HUES6 (cell line): ENCODE results near the gene TCEAL9.

Source experiments
- H3K27ac ChIP-seq: 2 replicates; pipeline ENCODE4 v1.7.0; 2013; ENCODE audit warnings: low read depth, mild to moderate bottlenecking, low read length, inconsistent platforms
- H3K27me3 ChIP-seq: 2 replicates; pipeline ENCODE4 v1.6.1; 2013; ENCODE audit warnings: low read length; ENCODE audit not compliant: control insufficient read depth, insufficient read depth
- H3K36me3 ChIP-seq: 2 replicates; pipeline ENCODE4 v1.6.1; 2013; ENCODE audit warnings: low read length; ENCODE audit not compliant: control insufficient read depth, insufficient read depth
- H3K4me1 ChIP-seq: 2 replicates; pipeline ENCODE4 v1.6.1; 2013; ENCODE audit warnings: low read length; ENCODE audit not compliant: control insufficient read depth, insufficient read depth
- H3K4me3 ChIP-seq: 2 replicates; pipeline ENCODE4 v1.5.1; 2013; ENCODE audit warnings: low read depth, low read length
- H3K9ac ChIP-seq: one replicate; pipeline ENCODE4 v1.6.1; 2013; ENCODE audit warnings: mild to moderate bottlenecking, low read length
- H3K9me3 ChIP-seq: 2 replicates; pipeline ENCODE4 v1.6.1; 2013; ENCODE audit warnings: low read depth, low read length; ENCODE audit not compliant: control insufficient read depth, insufficient read depth

The TCEAL9 gene

GRCh38 chrX:103396660-103397059, 40.4 kb downstream of the TCEAL9 start:
- no peaks in the 10 kb centered on the region for H3K9me3 ChIP-seq
- H3K9ac ChIP-seq: no peak overlapping the region
- H3K4me1 ChIP-seq: peaks cover 10% of the 10 kb centered on the region; the same call in 1 of the 2 replicates
- H3K36me3 ChIP-seq: no peaks in the 10 kb centered on the region
- peaks cover 53% of the 10 kb centered on the region for H3K27me3 ChIP-seq
- H3K4me3 ChIP-seq: no peak overlapping the region
- no peak overlapping the region for H3K27ac ChIP-seq

DNA sequence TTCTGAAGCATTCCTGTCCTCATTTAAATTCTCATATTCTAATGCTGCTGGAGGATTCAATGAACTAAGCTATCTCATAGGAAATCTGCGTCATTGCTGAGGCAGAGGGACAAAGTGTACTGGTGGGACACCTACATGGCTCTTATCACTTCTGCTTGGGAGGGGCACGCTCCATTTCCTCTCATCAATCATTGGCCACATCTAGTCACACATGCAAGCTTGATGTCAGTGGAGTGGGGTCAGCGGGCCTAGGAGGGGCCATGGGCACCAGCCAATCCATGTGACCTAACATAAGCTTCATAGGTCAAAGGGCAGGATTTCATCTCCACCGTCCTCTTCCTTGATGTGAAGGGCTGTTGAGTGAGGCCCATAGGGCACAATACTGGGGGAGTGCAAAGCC, 41.4 kb downstream of the TCEAL9 start:
- no peak overlapping the region for H3K27ac ChIP-seq
- H3K9ac ChIP-seq: no peak overlapping the region
- no peak overlapping the region for H3K4me3 ChIP-seq
- peaks cover 10% of the 10 kb centered on the region; the same call in 1 of the 2 replicates for H3K4me1 ChIP-seq
- H3K27me3 ChIP-seq: peaks cover 63% of the 10 kb centered on the region
- H3K9me3 ChIP-seq: no peaks in the 10 kb centered on the region
- H3K36me3 ChIP-seq: no peaks in the 10 kb centered on the region

DNA sequence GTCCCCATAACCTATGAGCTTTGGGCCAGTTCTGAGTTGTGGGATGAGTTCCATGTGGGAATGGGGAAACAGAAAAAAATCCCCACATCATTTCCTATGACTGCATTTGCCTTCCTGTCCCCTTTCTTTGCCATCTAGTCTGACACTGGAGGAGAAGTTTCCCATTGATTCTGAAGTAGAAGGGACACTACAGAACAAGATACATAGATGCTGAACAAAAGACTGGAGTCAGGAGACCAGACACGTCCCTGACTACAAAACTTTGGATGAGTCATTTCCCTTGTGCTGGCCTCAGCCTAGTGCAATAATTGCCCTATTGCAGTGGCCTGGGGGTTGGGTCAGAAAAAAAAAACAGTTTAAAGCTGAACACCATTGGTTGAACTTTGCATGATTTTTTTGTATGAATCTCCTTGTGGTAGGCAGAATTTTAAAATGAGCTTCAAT, 42.1 kb downstream of the TCEAL9 start:
- no peaks in the 10 kb centered on the region for H3K36me3 ChIP-seq
- H3K9ac ChIP-seq: no peak overlapping the region
- H3K4me1 ChIP-seq: peaks cover 10% of the 10 kb centered on the region; the same call in 1 of the 2 replicates
- no peak overlapping the region for H3K27ac ChIP-seq
- H3K9me3 ChIP-seq: no peaks in the 10 kb centered on the region
- peaks cover 63% of the 10 kb centered on the region for H3K27me3 ChIP-seq
- no peak overlapping the region for H3K4me3 ChIP-seq

GRCh38 chrX:103399744-103400143, 43.4 kb downstream of the TCEAL9 start:
- H3K36me3 ChIP-seq: no peaks in the 10 kb centered on the region
- H3K9me3 ChIP-seq: no peaks in the 10 kb centered on the region
- H3K27ac ChIP-seq: no peak overlapping the region
- H3K4me3 ChIP-seq: no peak overlapping the region
- H3K27me3 ChIP-seq: peaks cover 57% of the 10 kb centered on the region
- peaks cover 15% of the 10 kb centered on the region; the same call in 1 of the 2 replicates for H3K4me1 ChIP-seq
- no peak overlapping the region for H3K9ac ChIP-seq

DNA sequence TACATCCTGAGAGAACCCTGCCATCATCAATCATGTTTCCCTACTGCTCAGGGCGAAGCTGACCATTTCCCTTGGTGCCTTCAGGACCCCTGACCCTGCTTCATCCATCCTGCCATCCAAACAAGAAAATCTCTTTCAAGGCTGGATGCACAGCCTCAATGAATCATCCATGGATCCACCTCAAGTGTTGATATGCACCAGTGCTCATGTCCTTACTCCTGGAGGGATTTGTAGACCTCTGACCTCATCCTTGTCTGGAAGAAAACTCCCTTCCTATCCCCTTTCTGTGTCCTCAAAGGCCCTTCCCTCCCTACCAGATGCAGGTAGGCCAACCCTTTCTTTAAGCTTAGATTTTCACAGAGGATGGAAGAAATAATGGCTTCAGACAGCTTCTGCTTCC, 44.6 kb downstream of the TCEAL9 start:
- H3K4me1 ChIP-seq: peaks cover 21% of the 10 kb centered on the region
- no peaks in the 10 kb centered on the region for H3K36me3 ChIP-seq
- peaks cover 56% of the 10 kb centered on the region for H3K27me3 ChIP-seq
- no peaks in the 10 kb centered on the region for H3K9me3 ChIP-seq
- no peak overlapping the region for H3K4me3 ChIP-seq
- H3K27ac ChIP-seq: no peak overlapping the region
- H3K9ac ChIP-seq: no peak overlapping the region

DNA sequence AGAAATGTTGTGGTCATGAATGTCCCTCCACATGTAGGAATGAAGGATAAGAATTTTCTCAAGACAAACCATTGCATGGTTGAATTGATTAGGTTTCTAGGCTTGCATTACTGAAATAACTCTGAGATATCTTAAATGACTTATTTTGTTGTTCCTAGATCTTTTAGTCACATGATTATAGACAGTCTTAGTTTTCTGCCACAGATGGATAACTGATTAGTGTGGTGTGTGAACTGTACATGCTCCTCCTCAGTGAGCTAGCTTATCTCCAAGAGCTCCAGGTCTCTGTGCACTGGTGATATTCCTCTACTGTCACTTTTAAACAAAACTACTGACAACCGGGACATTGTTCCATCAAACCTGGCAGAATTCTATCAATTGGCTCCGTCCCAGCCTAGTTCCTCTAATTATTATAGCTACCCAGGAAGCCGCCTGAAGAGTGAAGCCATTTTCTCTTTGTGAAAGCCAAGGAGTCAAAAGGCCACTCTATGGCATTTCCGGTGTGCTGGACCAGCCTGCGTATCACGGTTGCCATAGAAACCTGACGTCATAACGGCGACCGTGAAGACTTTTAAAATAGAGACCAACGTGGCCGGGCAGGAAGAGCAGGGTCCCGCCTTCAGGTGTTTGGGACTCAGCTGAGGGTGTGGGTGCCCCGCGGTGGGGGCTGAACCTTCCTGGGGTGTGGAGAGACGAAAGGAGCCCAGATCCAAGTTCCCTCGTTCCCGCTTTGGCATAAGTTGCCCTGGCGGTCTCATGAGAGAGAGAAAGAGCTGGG, 48.1 kb downstream of the TCEAL9 start:
- peaks cover 36% of the 10 kb centered on the region for H3K27me3 ChIP-seq
- H3K36me3 ChIP-seq: peaks cover 14% of the 10 kb centered on the region
- H3K9ac ChIP-seq: peak overlapping the region; percentile 69
- H3K4me1 ChIP-seq: peaks cover 14% of the 10 kb centered on the region
- H3K27ac ChIP-seq: peak overlapping the region; percentile 26; the same call in 1 of the 2 replicates
- no peaks in the 10 kb centered on the region for H3K9me3 ChIP-seq
- H3K4me3 ChIP-seq: peak overlapping the region; percentile 79

DNA sequence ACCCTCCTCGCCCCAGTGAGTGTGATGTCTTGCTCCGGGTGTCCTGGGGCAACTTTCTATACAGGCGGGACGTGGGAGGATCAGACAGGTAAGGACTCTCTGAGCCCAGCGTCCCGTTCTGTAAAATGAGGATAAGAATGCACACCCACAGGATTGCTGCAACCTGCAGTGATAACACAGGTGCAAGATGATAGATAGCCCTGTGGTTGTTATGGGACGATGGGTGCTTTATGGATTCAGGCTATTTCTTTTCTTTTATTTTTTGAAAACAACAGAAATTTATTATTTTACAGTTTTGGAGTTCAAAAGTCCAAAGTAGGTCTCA, 48.7 kb downstream of the TCEAL9 start:
- Histone ChIP-seq H3K27me3 (peaks cover 36% of the 10 kb centered on the region), H3K4me1 (peaks cover 14% of the 10 kb centered on the region), H3K27ac (no peak overlapping the region), H3K4me3 (peak overlapping the region; percentile 79), H3K36me3 (peaks cover 17% of the 10 kb centered on the region), H3K9me3 (no peaks in the 10 kb centered on the region), H3K9ac (peak overlapping the region; percentile 69)

DNA sequence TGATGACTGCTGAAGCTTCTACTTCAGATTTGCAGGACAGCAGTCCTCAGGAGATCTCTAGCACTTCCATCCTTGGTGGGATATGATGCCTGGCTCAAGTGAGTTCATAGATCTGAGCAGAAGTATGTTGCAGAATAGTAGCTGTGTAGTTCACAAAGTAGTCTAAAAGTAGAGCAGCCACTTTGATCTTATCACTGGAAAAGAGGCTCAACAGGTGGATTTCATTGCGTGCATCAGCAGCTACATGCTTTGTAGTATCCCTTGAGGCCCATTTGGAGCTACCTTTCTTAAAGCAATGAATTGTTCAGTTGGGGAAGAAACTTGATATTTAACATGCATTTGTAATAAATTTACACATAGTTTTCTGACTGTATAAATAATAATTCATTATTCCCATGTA, 50.0 kb downstream of the TCEAL9 start:
- H3K27ac ChIP-seq: no peak overlapping the region
- H3K4me1 ChIP-seq: peaks cover 14% of the 10 kb centered on the region
- H3K36me3 ChIP-seq: peaks cover 24% of the 10 kb centered on the region
- no peak overlapping the region for H3K4me3 ChIP-seq
- H3K27me3 ChIP-seq: peaks cover 24% of the 10 kb centered on the region
- no peak overlapping the region for H3K9ac ChIP-seq
- H3K9me3 ChIP-seq: no peaks in the 10 kb centered on the region

DNA sequence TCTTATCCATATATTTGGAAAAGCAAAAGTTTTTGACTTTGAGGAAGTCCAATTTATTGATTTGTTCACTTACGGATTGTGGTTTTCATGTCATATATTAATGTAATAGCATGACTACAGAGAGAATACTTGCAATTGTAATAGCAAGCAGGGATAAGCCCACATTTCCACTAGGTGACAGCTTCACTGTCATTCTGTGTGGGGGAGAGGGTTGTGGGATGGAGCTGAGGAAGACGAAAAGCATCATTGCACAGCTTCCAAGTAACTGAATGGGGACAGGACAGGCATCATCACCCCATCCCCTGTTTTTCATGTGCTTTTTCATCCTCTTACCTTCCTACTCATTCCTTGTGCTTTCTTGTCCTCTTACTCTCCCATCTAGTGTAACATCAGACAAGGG, 51.5 kb downstream of the TCEAL9 start:
- Histone ChIP-seq H3K27me3 (peaks cover 8% of the 10 kb centered on the region; the same call in 1 of the 2 replicates), H3K36me3 (peaks cover 24% of the 10 kb centered on the region), H3K9me3 (no peaks in the 10 kb centered on the region), H3K4me1 (peaks cover 14% of the 10 kb centered on the region), H3K4me3 (no peak overlapping the region), H3K9ac (no peak overlapping the region), H3K27ac (no peak overlapping the region)
